PC-9 (cell line): ENCODE data around the gene EIF3CL. TPM values are rescaled to one million over a fixed set of nuclear protein-coding genes. Genes with fewer than 3 reads are reported as not detected.
A peak's percentile ranks its signal among the peaks of the same experiment; 100 is the strongest.
"Not testable (repeated sequence)": the region's sequence is repeated elsewhere in the genome, so short reads cannot be mapped to it uniquely, and the experiment has no call there.

ENCODE experiments used
- BruUV-seq: library from RNA; stranded (reverse); fragments of 400-500 nt; replicated peaks from 2 replicates; lab custom pipeline; 2021; lab: Mats Ljungman, UMichigan
- CTCF ChIA-PET: fragments of 300-600 bp; sonication (Branson Sonifier 250); formaldehyde crosslinking; loops from one replicate; lab custom pipeline; 2022; ENCODE audit warnings: antibody characterized with exemption; lab: Charles Lee
- POLR2A ChIA-PET: fragments of 300-600 bp; sonication (Branson Sonifier 250); formaldehyde crosslinking; loops from one replicate; lab custom pipeline; 2022; ENCODE audit warnings: antibody characterized with exemption; ENCODE audit not compliant: unreplicated experiment; lab: Charles Lee
- DNase-seq, 2 experiments: peaks; one replicate each; pipeline versions ENCODE4 v3.0.0 to v3.0.0-alpha.2; 2015 to 2022; ENCODE audit warnings: mixed read lengths in 1 of 2
- H2AFZ ChIP-seq: fragments of 200-600 bp; sonication (generic); 2 replicates; pipeline ENCODE4 v1.8.1; 2017; ENCODE audit warnings: antibody characterized with exemption
- H3F3A ChIP-seq: fragments of 200-600 bp; sonication (generic); 2 replicates; pipeline ENCODE4 v1.8.1; 2017; ENCODE audit warnings: antibody characterized with exemption, mild to moderate bottlenecking, low read depth; ENCODE audit not compliant: insufficient read depth
- H3K27ac ChIP-seq: fragments of 200-600 bp; sonication (generic); 2 replicates; pipeline ENCODE4 v1.6.1; 2016; ENCODE audit warnings: mixed run types
- H3K27me3 ChIP-seq: fragments of 200-600 bp; sonication (generic); 2 replicates; pipeline ENCODE4 v1.6.1; 2016; ENCODE audit warnings: low read depth, mixed run types; ENCODE audit not compliant: insufficient read depth
- H3K36me3 ChIP-seq: fragments of 200-600 bp; sonication (generic); 2 replicates; pipeline ENCODE4 v1.6.1; 2016; ENCODE audit warnings: low read depth, mixed run types
- H3K4me1 ChIP-seq: fragments of 200-600 bp; sonication (generic); replicated peaks from 2 replicates; pipeline ENCODE4 v1.6.1; 2016; ENCODE audit warnings: mixed run types; ENCODE audit not compliant: insufficient read depth
- H3K4me2 ChIP-seq: fragments of 200-600 bp; sonication (generic); 2 replicates; pipeline ENCODE4 v1.6.1; 2017; ENCODE audit warnings: mixed run types
- H3K4me3 ChIP-seq: fragments of 200-600 bp; sonication (generic); 2 replicates; pipeline ENCODE4 v1.6.1; 2016; ENCODE audit warnings: mixed run types
- H3K79me2 ChIP-seq: fragments of 200-600 bp; sonication (generic); 2 replicates; pipeline ENCODE4 v1.6.1; 2017; ENCODE audit warnings: low read depth, mixed run types
- H3K9me2 ChIP-seq: fragments of 200-600 bp; sonication (generic); 2 replicates; pipeline ENCODE4 v1.8.1; 2017; ENCODE audit warnings: mild to moderate bottlenecking; ENCODE audit not compliant: insufficient read depth
- H3K9me3 ChIP-seq: fragments of 200-600 bp; sonication (generic); 2 replicates; pipeline ENCODE4 v1.8.1; 2016; ENCODE audit warnings: low read depth; ENCODE audit not compliant: insufficient read depth
- H4K20me1 ChIP-seq: fragments of 200-600 bp; sonication (generic); 2 replicates; pipeline ENCODE4 v1.8.1; 2017; ENCODE audit not compliant: insufficient read depth
- intact Hi-C: fragments of 100-400 bp; cut with micrococcal nuclease; formaldehyde crosslinking; loops from one replicate; pipeline ENCODE4 v1.10.0; 2022; ENCODE audit not compliant: unreplicated experiment
- total RNA-seq: library from RNA; stranded (reverse); gene quantifications from 2 replicates; pipeline ENCODE4 v1.2.3, GENCODE V29; 2021
- TF ChIP-seq, protein P1 (sequence below): fragments of 200-600 bp; sonication (generic); conservative IDR thresholded peaks from 2 replicates; pipeline ENCODE4 v1.6.1; 2017; ENCODE audit warnings: mixed run types, antibody characterized with exemption, mild to moderate bottlenecking, moderate library complexity

The EIF3CL gene
- total RNA-seq, 1 experiment from 2014 or later = 31.5 TPM

DNA sequence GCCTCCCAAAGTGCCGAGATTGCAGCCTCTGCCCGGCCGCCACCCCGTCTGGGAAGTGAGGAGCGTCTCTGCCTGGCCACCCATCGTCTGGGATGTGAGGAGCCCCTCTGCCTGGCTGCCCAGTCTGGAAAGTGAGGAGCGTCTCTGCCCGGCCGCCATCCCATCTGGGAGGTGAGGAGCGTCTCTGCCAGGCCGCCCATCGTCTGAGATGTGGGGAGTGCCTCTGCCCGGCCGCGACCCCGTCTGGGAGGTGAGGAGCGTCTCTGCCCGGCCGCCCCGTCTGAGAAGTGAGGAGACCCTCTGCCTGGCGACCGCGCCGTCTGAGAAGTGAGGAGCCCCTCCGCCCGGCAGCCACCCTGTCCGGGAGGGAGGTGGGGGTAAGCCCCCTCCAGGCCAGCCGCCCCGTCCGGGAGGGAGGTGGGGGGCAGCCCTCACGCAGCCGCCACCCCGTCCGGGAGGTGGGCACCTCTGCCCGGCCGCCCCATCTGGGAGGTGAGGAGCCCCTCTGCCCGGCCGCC is 26.5 kb downstream of the EIF3CL start:
- POLR2A ChIA-PET, DNase-seq, H4K20me1 ChIP-seq, H3K79me2 ChIP-seq, H3K36me3 ChIP-seq, intact Hi-C loops, H3K4me3 ChIP-seq, H3K9me3 ChIP-seq, H3K27ac ChIP-seq, H3F3A ChIP-seq, CTCF ChIA-PET, H3K4me1 ChIP-seq, BruUV-seq, H3K9me2 ChIP-seq, H3K27me3 ChIP-seq, H3K4me2 ChIP-seq, H2AFZ ChIP-seq: not testable (repeated sequence)

DNA sequence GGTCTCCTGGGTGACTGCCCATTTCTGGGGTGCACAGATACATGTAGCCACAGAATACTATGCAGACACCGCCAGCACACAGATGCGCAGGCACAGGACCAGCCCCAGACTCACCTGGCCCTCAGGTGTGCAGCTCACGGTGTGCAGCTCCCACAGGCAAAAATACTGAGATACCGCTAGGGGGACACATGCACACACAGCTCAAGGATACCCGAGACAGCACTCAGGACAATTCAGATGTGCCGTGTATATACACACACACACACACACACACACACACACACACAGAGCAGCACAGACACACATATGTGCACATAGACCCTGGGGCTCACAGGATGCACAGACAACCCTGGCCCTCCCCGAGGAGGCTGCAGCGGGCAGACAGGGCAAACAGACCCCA is 28.5 kb downstream of the EIF3CL start:
- DNase-seq = peak in 1 of 2 experiments; percentile 31
- H3K4me2 ChIP-seq, H4K20me1 ChIP-seq, intact Hi-C loops, H3K36me3 ChIP-seq, H3K9me2 ChIP-seq, POLR2A ChIA-PET, CTCF ChIA-PET, H3K27me3 ChIP-seq, H2AFZ ChIP-seq, H3K27ac ChIP-seq, H3K4me1 ChIP-seq, H3K79me2 ChIP-seq, H3F3A ChIP-seq, H3K9me3 ChIP-seq, H3K4me3 ChIP-seq, BruUV-seq: not testable (repeated sequence)
- TF ChIP-seq, protein P1, sequence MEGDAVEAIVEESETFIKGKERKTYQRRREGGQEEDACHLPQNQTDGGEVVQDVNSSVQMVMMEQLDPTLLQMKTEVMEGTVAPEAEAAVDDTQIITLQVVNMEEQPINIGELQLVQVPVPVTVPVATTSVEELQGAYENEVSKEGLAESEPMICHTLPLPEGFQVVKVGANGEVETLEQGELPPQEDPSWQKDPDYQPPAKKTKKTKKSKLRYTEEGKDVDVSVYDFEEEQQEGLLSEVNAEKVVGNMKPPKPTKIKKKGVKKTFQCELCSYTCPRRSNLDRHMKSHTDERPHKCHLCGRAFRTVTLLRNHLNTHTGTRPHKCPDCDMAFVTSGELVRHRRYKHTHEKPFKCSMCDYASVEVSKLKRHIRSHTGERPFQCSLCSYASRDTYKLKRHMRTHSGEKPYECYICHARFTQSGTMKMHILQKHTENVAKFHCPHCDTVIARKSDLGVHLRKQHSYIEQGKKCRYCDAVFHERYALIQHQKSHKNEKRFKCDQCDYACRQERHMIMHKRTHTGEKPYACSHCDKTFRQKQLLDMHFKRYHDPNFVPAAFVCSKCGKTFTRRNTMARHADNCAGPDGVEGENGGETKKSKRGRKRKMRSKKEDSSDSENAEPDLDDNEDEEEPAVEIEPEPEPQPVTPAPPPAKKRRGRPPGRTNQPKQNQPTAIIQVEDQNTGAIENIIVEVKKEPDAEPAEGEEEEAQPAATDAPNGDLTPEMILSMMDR = peak; percentile 36; the same call in 1 of the 2 replicates

DNA sequence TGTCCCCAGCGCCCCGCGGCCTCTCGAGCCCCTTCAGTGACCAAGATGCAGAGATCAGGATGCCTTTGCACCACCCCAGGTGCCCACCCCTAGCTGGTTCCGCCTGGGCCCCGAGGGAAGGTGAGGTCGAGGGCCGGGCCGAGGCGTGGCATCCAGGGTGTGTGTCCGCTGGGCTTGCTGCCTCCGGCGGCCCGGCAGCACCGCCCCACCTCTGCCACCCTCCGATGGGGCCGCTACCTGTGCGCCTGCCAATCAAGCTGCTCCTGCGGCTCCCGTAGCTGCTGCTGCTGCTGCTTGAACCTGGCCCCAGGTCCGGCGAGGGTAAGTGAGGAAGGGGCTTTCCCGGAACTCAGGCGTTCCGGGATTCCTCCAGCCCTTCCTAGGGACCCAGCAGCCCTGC is 29.4 kb downstream of the EIF3CL start:
- POLR2A ChIA-PET, intact Hi-C loops, BruUV-seq: not testable (repeated sequence)

DNA sequence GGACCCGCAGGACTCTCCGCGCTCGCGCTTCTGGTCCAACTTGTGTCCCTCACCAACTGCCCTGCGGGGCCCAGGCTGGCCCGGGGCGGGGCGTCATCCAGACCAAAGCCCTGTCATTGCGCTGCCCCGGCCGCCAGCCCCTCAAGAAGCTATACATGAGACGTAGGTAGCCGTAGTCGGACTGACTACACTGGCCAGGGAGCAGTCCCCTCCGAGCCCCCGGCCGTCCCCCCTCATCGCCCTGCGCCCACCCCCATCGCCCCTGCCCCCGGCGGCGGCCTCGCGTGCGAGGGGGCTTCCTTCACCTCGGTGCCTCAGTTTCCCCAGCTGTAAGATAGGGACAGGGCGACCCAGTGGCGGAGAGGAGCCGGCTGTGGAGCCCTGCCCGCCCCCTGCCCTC is 35.7 kb downstream of the EIF3CL start:
- H3K9me2 ChIP-seq, POLR2A ChIA-PET, intact Hi-C loops, H2AFZ ChIP-seq, H3K9me3 ChIP-seq, H3K4me1 ChIP-seq, H3K4me2 ChIP-seq, CTCF ChIA-PET, H3K79me2 ChIP-seq, H3K36me3 ChIP-seq, H3K27me3 ChIP-seq, H3K27ac ChIP-seq, BruUV-seq, H3K4me3 ChIP-seq, H4K20me1 ChIP-seq, H3F3A ChIP-seq, DNase-seq: not testable (repeated sequence)

More for the DNA sequence above, 29.4 kb downstream of the EIF3CL start:
- H4K20me1 ChIP-seq, H3K27ac ChIP-seq, H3K4me3 ChIP-seq, DNase-seq, CTCF ChIA-PET, H3K9me3 ChIP-seq, H3F3A ChIP-seq, H3K79me2 ChIP-seq, H3K9me2 ChIP-seq, H2AFZ ChIP-seq, H3K36me3 ChIP-seq, H3K4me2 ChIP-seq, H3K27me3 ChIP-seq, H3K4me1 ChIP-seq: not testable (repeated sequence)
